ENCODE results near the gene S100A14.
A peak's percentile ranks its signal among the peaks of the same experiment; 100 is the strongest.

The S100A14 gene

GRCh38 chr1:153569465-153569864 lies 46.7 kb downstream of the S100A14 start:
- DNase-seq, result no peak

GRCh38 chr1:153568367-153569099 lies 47.6 kb downstream of the S100A14 start:
- Histone ChIP-seq H3K23ac (ENCODE audit: low read length) (no peak overlapping the region), H3K18ac (ENCODE audit: low read length) (peak overlapping the region; percentile 85), H4K12ac (ENCODE audit: low read depth, low read length) (peak overlapping the region; percentile 26), H2AFZ (ENCODE audit: insufficient read depth, low read length, poor library complexity) (peak overlapping the region; percentile 30), H3K9ac (ENCODE audit: low read length) (no peak overlapping the region), H2BK12ac (ENCODE audit: low read length) (peak overlapping the region; percentile 53), H2BK120ac (ENCODE audit: insufficient read depth, low read length, poor library complexity) (peak overlapping the region; percentile 93), H3K36me3 (ENCODE audit: control insufficient read depth in 1 of 2, insufficient read depth in 2 of 2, low read length in 2 of 2) (no peaks in the 10 kb centered on the region), H3K14ac (ENCODE audit: low read length) (peak overlapping the region; percentile 82), H4K8ac (ENCODE audit: low read depth, low read length) (peak overlapping the region; percentile 80), H3K9me3 (ENCODE audit: insufficient read depth, low read depth, low read length) (no peaks in the 10 kb centered on the region), H3K79me1 (ENCODE audit: low read length) (peaks cover 56% of the 10 kb centered on the region), H3K27ac (ENCODE audit: low read depth, low read length) (peak overlapping the region; percentile 100), H3K27me3 (ENCODE audit: insufficient read depth, low read length) (no peaks in the 10 kb centered on the region), H3K4me2 (ENCODE audit: low read length) (peak overlapping the region; percentile 29), H3K4me3 (ENCODE audit: low read depth, low read length) (no peak overlapping the region), H3K4me1 (ENCODE audit: control insufficient read depth in 1 of 2, insufficient read depth in 2 of 2, low read length in 2 of 2) (peaks cover 37 to 48% of the 10 kb centered on the region in 2 experiments), H2AK5ac (ENCODE audit: low read length) (peak overlapping the region; percentile 80), H4K91ac (ENCODE audit: low read depth, low read length) (peak overlapping the region; percentile 100), H3K4ac (ENCODE audit: low read depth, low read length) (peak overlapping the region; percentile 66), H2BK5ac (ENCODE audit: low read depth, low read length, poor library complexity) (peak overlapping the region; percentile 99), H3K79me2 (ENCODE audit: control insufficient read depth, insufficient read depth, low read length, poor library complexity) (peaks cover 16% of the 10 kb centered on the region)
- peak; percentile 98 to 99 for DNase-seq
- no CpG with 5 or more reads among the region's 25 CpGs for WGBS (ENCODE audit: extremely low coverage, insufficient coverage, insufficient read length)

More at GRCh38 chr1:153569465-153569864, 46.7 kb downstream of the S100A14 start:
- Histone ChIP-seq H4K91ac (ENCODE audit: low read depth, low read length) (peak overlapping the region; percentile 96), H2AK5ac (ENCODE audit: low read length) (peak overlapping the region; percentile 73), H3K9ac (ENCODE audit: low read length) (no peak overlapping the region), H3K4me1 (ENCODE audit: control insufficient read depth in 1 of 2, insufficient read depth in 2 of 2, low read length in 2 of 2) (peaks cover 28 to 39% of the 10 kb centered on the region in 2 experiments), H4K8ac (ENCODE audit: low read depth, low read length) (peak overlapping the region; percentile 0), H3K79me1 (ENCODE audit: low read length) (peaks cover 47% of the 10 kb centered on the region), H3K36me3 (ENCODE audit: control insufficient read depth in 1 of 2, insufficient read depth in 2 of 2, low read length in 2 of 2) (no peaks in the 10 kb centered on the region), H3K18ac (ENCODE audit: low read length) (no peak overlapping the region), H3K4me2 (ENCODE audit: low read length) (no peak overlapping the region), H3K9me3 (ENCODE audit: insufficient read depth, low read depth, low read length) (no peaks in the 10 kb centered on the region), H2BK5ac (ENCODE audit: low read depth, low read length, poor library complexity) (peak overlapping the region; percentile 4), H2BK120ac (ENCODE audit: insufficient read depth, low read length, poor library complexity) (peak overlapping the region; percentile 93), H3K27me3 (ENCODE audit: insufficient read depth, low read length) (no peaks in the 10 kb centered on the region), H3K23ac (ENCODE audit: low read length) (no peak overlapping the region), H3K79me2 (ENCODE audit: control insufficient read depth, insufficient read depth, low read length, poor library complexity) (peaks cover 16% of the 10 kb centered on the region), H2BK12ac (ENCODE audit: low read length) (peak overlapping the region; percentile 85), H3K27ac (ENCODE audit: low read depth, low read length) (peak overlapping the region; percentile 100), H2AFZ (ENCODE audit: insufficient read depth, low read length, poor library complexity) (no peak overlapping the region), H3K4me3 (ENCODE audit: low read depth, low read length) (no peak overlapping the region), H3K4ac (ENCODE audit: low read depth, low read length) (peak overlapping the region; percentile 26), H4K12ac (ENCODE audit: low read depth, low read length) (no peak overlapping the region), H3K14ac (ENCODE audit: low read length) (peak overlapping the region; percentile 66)
- WGBS (ENCODE audit: extremely low coverage, insufficient coverage, insufficient read length), result no CpG with 5 or more reads among the region's 8 CpGs

- H2BK12ac ChIP-seq (ENCODE audit: low read length), result peak overlapping the region; percentile 94
- peak overlapping the region; percentile 91 for H4K8ac ChIP-seq (ENCODE audit: low read depth, low read length)
- DNase-seq, result peak; percentile 64 to 71
- H2AK5ac ChIP-seq (ENCODE audit: low read length), result peak overlapping the region; percentile 99
- H3K79me2 ChIP-seq (ENCODE audit: control insufficient read depth, insufficient read depth, low read length, poor library complexity), result peaks cover 16% of the 10 kb centered on the region
- peak overlapping the region; percentile 98 for H3K4ac ChIP-seq (ENCODE audit: low read depth, low read length)
- H2BK5ac ChIP-seq (ENCODE audit: low read depth, low read length, poor library complexity), result peak overlapping the region; percentile 99
- H3K27me3 ChIP-seq (ENCODE audit: insufficient read depth, low read length), result no peaks in the 10 kb centered on the region
- H3K4me3 ChIP-seq (ENCODE audit: low read depth, low read length), result no peak overlapping the region
- H2AFZ ChIP-seq (ENCODE audit: insufficient read depth, low read length, poor library complexity), result peak overlapping the region; percentile 56
- peak overlapping the region; percentile 71 for H3K9ac ChIP-seq (ENCODE audit: low read length)
- peaks cover 59% of the 10 kb centered on the region for H3K79me1 ChIP-seq (ENCODE audit: low read length)
- no peaks in the 10 kb centered on the region for H3K9me3 ChIP-seq (ENCODE audit: insufficient read depth, low read depth, low read length)
- peak overlapping the region; percentile 98 for H3K18ac ChIP-seq (ENCODE audit: low read length)
- H4K12ac ChIP-seq (ENCODE audit: low read depth, low read length), result peak overlapping the region; percentile 43
- peak overlapping the region; percentile 100 for H3K27ac ChIP-seq (ENCODE audit: low read depth, low read length)
- H4K91ac ChIP-seq (ENCODE audit: low read depth, low read length), result peak overlapping the region; percentile 100
- H3K4me2 ChIP-seq (ENCODE audit: low read length), result peak overlapping the region; percentile 39
- H3K4me1 ChIP-seq (ENCODE audit: control insufficient read depth in 1 of 2, insufficient read depth in 2 of 2, low read length in 2 of 2), result peaks cover 39 to 51% of the 10 kb centered on the region in 2 experiments
- H3K36me3 ChIP-seq (ENCODE audit: control insufficient read depth in 1 of 2, insufficient read depth in 2 of 2, low read length in 2 of 2), result no peaks in the 10 kb centered on the region
- WGBS (ENCODE audit: extremely low coverage, insufficient coverage, insufficient read length), result no CpG with 5 or more reads among the region's 22 CpGs
- no peak overlapping the region for H3K23ac ChIP-seq (ENCODE audit: low read length)
- peak overlapping the region; percentile 100 for H2BK120ac ChIP-seq (ENCODE audit: insufficient read depth, low read length, poor library complexity)
- H3K14ac ChIP-seq (ENCODE audit: low read length), result peak overlapping the region; percentile 99
Measured at GRCh38 chr1:153567621-153568366, 48.3 kb downstream of the S100A14 start.
